Lower leg skin (tissue), 3 donors: ENCODE measurements around the gene ZXDB.
"Not testable (repeated sequence)": the region's sequence is repeated elsewhere in the genome, so short reads cannot be mapped to it uniquely, and the experiment has no call there.

ENCODE experiments used
- CTCF ChIP-seq, 3 donors: fragments of 450-650 bp; IDR thresholded peaks; one replicate each; pipeline ENCODE4 v1.5.1; 2016; ENCODE audit warnings: antibody characterized with exemption in 3 of 3, mild to moderate bottlenecking in 3 of 3, moderate library complexity in 2 of 3
- POLR2A ChIP-seq, 2 donors: fragments of 450-650 bp; IDR thresholded peaks; one replicate each; pipeline ENCODE4 v1.6.1; 2016 to 2017; ENCODE audit warnings: antibody characterized with exemption in 2 of 2, mild to moderate bottlenecking in 1 of 2, moderate library complexity in 1 of 2

- not testable (repeated sequence) for TF ChIP-seq POLR2A, CTCF (IDR thresholded peaks at IDR 0.05)
Measured at GRCh38 chrX:57592160-57592893, 516 bp downstream of the ZXDB start.
